HG03457 (cell line): ENCODE data around the gene AFF3.

ENCODE experiments used
- ATAC-seq: cut with Tn5 transposase; IDR thresholded peaks from one replicate; pipeline ENCODE4 v1.9.1; 2021; ENCODE audit warnings: moderate number of reproducible peaks; ENCODE audit not compliant: unreplicated experiment

The AFF3 gene

DNA sequence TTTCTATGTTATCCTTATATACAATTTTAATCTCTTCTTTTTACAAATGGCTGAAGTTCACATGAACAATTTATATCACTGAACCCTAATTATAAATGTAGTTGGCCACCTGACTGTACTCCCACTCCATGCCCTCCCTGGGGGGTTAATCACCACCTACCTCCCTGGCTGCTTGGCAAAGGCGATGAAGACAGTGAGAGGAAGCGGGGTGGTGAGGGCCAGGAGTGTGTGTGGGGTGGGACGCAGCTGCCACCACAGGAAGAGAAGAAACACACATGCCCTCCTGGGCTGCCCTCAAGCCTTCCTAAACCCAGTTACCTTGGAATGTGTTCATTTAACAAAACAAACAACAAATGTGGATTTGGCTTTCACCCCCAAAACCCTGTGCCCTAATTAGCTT is 565.6 kb downstream of the AFF3 start:
- no peak for ATAC-seq

- ATAC-seq, result no peak
Observed at GRCh38 chr2:99573634-99574251, 568.6 kb downstream of the AFF3 start.

DNA sequence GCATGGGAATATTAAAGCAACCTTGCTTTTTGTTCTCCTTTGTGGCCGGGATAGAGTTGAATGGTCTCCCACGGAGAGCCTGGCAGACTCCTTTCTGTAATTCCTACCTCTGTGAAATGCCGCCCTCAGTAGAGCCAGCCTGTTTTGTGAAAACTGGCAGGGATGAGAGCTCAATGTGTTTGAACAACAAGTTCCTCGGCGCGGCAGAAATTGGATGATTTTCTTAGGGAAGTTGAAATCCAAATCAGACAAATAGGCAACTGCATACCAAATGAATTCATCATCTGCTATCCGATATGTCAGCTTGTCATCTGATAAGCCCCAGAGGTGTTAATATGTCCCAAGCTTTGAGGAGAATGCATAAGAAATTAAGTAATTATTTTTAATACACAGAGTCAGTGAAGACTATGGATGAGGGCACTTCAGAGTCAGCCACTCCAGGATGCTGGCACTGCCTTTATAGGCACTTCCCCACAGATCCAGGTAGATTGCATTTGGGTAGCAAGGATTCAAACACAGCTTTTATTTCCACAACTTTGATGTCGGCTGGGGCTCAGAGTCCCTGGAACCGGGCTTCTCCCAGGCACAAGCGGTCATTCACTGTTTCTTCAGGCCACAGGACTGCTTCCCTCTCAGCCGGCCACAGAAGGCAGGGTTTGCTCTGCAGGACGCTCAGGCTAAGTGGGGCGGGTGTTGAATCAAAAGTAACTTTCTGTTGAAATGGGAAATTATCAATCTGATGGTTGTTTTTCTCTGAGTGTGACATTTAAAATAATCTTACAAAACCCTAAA is 569.8 kb downstream of the AFF3 start:
- ATAC-seq, result no peak

- no peak for ATAC-seq
Observed at GRCh38 chr2:99571954-99572353, 570.4 kb downstream of the AFF3 start.

DNA sequence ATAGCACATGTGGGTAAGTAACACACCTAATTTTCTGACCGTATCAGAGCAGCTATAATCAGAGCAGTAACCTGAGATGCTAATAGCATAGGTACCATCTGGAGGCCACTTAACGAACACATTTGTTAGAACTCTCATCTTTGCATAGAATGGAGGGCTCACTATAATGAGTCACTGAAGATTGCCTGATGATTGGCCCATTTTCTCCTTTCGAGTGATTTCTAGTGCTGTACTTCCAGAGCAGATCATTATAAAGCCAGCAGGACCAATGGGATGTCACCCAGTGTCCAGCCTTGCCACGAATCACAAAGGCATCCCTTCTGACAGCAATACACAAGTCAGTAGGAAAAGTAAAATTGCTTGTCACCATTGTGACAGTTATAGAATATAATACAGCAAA is 570.9 kb downstream of the AFF3 start:
- ATAC-seq, result no peak

DNA sequence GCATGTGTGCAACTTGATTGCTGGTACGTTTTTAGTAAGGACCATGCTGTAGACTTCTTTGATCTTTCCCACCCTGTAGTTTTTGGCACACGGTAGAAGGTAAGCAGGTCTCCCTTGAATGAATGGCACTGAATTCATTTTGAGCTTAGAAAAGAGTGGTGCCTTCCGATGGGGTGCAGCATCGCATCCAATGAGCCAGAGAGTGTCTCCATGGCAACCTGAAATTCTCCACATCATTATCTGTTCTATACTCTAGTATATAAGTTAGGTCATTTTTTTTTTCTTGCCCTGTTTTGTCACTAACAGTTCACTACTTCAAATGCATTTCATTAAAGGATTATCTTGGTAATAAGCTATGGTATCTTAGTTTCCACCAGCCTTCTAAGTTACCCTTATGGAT is 571.4 kb downstream of the AFF3 start:
- ATAC-seq, result no peak

- ATAC-seq, result no peak
Observed at GRCh38 chr2:99569386-99569785, 573.0 kb downstream of the AFF3 start.

- no peak for ATAC-seq
Observed at GRCh38 chr2:99565227-99565626, 577.2 kb downstream of the AFF3 start.

- ATAC-seq, result no peak
Observed at GRCh38 chr2:99562516-99562915, 579.9 kb downstream of the AFF3 start.

DNA sequence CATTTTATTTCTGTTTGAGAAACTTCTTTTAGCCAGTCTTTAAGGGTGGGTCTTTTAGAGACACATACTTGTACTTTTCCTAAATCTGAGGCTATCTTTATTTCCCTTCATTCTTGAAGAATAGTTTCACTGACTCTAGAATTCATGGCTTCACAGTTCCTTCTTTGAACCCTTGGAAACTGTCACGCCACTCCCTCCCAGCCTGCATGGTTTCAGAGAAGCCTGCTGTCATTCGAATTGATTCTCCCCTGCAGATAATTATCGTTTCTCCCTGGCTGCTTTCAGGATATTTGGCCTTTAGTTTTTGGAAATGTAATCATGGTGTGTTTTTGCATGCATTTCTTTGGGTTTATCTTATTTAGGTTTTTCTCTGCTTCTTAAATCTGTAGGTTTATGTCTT is 580.6 kb downstream of the AFF3 start:
- no peak for ATAC-seq

GRCh38 chr2:99559075-99559662 is 583.2 kb downstream of the AFF3 start:
- no peak for ATAC-seq

- ATAC-seq, result no peak
Observed at GRCh38 chr2:99555404-99555803, 587.0 kb downstream of the AFF3 start.

- no peak for ATAC-seq
Observed at GRCh38 chr2:99554871-99555270, 587.5 kb downstream of the AFF3 start.

- ATAC-seq, result no peak
Observed at GRCh38 chr2:99554238-99554637, 588.2 kb downstream of the AFF3 start.

DNA sequence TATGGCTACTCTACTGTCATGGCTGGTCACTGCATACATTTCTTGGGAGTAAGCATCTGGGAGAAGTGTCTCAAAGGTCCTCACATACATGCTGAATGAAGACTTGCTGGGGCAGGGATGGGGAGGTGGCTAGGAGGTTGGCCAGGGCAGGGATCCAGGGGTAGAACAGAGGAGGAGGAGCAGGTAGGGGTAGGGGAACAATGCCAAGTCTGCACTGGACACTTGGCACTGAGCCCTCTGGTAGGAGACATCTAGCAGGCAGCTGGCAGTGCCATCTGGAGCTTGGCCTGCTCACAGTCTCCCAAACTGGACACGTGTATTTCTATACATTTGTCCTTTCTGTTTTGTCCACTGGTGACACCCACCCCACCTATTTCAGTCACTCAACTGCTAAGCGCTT is 589.9 kb downstream of the AFF3 start:
- ATAC-seq, result no peak

DNA sequence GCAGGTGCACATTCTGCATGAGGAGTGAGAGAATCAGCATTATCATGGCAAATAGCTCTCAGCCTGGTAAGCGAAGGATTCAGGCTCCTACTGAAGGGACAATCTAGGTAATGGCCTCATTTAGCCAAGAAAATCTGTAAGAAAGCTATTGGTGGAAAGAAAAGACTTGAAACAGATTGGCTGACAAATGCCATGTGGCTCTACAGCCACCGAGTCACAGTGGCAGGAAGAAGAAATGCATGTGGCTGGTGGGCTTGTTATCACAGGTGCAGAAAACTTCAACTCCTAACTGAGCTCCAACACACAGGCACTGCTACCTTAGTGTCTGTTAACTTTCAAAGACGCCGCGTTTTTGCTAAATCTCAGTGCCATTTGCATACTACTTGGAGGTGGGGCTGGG is 592.0 kb downstream of the AFF3 start:
- ATAC-seq, result no peak

GRCh38 chr2:99545604-99546003 is 596.8 kb downstream of the AFF3 start:
- ATAC-seq, result no peak

DNA sequence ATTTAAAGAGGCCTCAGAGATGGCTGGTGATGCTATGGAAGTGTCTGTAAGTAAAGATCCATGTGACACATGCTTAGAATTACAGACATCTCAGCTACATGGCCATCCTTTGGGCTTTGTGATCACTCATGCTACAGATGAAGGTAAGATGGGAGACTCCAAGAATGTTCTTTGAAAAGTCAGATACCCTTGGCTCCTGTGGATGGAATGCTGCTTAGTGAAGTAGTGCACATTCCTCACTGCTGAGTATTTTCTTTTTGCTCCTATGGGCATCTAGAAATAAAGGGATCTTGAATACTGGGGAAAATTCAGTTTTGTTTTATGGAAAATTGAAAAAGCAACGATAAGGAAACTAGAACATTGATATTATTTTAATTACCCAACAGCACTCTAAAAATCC is 597.3 kb downstream of the AFF3 start:
- no peak for ATAC-seq

GRCh38 chr2:99544608-99545007 is 597.8 kb downstream of the AFF3 start:
- no peak for ATAC-seq

GRCh38 chr2:99543247-99543646 is 599.1 kb downstream of the AFF3 start:
- ATAC-seq, result no peak

- no peak for ATAC-seq
Observed at GRCh38 chr2:99537910-99538485, 604.4 kb downstream of the AFF3 start.

DNA sequence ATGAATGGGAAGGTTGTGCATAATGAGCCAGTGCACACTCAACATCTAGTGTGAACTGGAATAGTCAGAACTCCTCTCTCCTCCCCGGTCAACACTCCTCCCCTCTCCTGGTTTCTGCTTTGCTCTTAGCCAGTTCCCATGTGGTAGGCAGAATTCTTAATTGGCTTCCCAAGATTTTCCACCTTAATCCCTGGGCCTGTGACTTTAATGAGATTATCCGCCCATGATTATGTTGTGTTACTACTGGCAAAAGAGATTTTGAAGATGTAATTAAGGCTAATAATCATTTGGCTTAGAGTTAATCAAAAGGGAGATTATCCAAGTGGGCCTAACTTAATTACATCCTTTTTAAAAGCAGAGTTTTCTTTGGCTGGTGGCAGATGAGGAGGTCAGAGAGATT is 618.3 kb downstream of the AFF3 start:
- no peak for ATAC-seq
